ENCODE results near the gene GSTO2.
A peak's percentile ranks its signal among the peaks of the same experiment; 100 is the strongest.

GSTO2 gene

DNA sequence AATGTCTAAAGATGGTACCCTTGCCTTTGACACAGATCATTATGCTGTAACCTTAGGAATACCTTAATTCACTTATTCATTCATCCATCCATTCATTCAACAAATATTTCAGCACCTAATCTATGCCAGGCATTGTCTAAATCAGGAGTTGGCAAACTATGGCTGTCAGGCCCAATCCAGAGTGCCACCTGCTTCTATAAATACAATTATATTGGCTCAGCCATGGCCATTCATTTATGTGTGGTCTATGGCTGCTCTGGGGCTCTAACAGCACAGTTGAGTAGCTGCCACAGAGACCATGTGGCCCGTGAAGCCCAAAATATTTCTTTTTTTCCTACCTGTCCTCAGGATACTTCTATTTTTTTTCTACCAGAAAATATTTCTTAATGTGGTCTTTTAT is 75.2 kb downstream of the GSTO2 start:
- no peak for DNase-seq

DNA sequence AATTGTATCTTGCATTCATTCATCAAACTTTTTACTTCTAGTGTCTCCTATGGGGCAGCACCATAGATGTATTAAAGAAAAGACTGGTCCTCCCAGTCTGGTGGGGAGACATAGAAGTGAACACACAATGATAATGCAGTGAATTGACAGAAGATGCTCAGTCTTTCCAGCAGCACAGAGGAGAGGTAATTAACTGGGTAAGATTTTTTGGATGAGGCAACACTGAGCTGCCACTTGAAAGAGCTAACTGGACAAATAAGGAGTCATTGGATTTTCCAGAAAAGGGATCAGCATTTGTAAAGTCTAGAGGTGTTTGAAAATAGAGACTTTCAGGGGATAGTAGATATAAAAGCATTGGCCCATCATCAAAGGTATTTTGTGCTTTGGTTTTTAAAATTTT is 76.5 kb downstream of the GSTO2 start:
- no peak for DNase-seq

DNA sequence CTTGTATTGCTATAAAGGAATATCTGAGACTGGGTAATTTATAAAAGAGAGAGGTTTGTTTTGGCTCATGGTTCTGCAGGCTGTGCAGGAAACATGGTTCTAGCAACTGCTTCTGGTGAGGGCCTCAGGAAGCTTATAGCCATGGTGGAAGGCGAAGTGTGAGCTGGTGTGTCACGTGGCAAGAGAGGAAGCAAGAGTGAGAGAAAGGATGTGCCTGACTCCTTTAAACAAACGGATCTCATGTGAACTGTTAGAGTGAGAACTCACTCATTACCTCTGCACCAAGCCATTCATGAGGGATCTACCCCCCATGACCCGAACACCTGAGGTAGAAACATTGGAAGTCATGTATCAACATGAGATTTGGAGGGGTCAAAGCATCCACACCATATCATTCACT is 77.0 kb downstream of the GSTO2 start:
- DNase-seq: no peak

DNA sequence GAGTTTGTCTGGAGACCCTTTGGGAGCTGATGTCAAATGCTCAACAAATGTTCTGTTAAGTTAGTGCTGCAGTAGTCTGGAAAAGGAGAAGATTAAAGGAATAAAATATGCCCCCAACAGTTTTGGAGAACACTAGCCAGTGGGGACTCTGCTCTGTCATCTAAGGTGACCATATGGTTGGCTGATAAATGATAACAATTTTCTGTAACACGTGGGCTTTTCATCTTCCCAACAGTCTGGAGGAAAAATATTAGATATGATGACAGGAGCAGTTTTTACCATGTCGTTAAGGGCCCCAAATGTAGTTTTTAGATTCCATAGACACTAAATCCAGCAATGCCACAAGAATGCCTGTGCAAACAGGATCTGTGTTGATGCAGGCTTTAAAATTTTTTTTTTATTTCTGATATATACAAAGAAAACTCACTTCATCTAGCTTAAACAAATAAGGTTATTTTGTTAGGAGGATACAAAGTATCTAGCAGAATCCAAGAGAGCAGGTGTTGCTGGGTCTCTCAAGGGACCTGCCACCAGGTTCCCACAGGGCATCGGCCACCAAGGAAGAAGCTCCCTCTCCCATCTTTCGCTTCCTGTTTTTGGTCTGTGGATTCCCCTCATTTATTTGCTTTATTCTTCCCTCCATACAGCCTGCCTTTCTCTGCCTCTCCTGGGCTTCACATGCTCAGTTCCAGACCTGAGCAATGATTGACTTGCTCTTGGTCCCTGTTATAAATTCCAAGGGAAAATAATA is 78.5 kb downstream of the GSTO2 start:
- no peak for DNase-seq

DNA sequence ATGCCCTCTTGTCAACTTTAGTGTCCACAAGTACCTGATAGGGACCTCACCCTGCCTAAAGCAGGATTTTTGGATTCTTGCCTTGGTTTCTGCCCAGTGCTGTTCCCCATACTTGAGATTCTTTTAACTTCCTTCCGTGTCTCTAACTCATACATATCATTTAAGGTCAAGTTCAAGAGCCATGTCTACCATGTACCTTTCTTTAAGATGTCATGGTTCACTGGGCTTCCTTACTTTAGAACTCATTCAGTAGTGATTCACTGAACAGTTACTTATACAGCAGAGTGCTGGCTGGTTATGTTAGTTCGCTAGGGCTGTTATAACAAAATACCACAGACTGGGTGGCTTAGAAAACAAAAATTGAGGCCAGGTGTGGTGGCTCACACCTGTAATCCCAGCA is 79.6 kb downstream of the GSTO2 start:
- DNase-seq: no peak

DNA sequence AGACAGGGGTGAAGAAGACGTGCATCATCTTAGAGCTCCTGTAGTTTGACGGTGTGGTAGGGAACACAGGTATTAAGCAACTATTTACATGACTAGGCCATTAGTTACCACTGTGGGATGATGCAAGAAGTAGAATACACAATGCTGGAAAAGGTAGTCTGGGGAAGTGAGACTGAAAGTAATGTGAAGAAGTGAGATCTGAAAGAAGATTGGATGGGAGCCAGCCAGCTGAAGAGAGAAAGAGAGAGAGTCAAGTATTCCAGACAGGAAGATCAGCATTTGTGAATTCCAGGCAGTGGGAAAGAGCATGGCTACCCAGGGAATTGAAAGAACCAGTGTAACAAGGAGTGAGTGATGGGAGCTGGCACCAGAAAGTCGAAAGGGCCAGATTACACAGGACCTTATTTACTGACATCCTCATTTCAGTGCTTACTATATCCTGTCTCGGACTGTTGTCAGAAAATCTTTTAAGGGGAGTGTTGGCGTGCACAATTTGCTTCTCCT is 80.7 kb downstream of the GSTO2 start:
- DNase-seq: no peak

DNA sequence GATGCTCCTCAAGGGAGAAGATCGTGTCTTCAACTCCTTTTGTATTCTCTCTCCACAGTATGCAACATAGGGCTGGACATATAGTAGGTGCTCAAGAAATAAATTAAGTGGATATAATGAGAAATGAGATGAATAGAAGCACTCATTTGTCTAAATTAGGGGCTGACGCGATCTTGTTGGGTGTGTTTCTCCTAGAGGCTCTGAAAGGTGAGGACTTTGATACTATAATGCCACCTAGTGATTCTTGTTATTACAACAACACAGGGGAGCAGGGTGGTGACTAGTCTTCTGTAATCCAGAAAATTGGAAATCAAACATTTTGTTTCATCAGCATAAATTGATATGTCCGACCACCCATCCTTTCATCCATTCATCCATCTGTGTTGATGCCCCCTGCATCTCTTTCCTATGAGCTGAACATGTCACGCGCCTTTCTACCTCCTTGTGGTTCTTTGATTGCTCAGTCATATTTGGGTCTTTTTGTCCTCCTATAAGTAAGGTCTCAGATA is 81.2 kb downstream of the GSTO2 start:
- peak; percentile 39 for DNase-seq

DNA sequence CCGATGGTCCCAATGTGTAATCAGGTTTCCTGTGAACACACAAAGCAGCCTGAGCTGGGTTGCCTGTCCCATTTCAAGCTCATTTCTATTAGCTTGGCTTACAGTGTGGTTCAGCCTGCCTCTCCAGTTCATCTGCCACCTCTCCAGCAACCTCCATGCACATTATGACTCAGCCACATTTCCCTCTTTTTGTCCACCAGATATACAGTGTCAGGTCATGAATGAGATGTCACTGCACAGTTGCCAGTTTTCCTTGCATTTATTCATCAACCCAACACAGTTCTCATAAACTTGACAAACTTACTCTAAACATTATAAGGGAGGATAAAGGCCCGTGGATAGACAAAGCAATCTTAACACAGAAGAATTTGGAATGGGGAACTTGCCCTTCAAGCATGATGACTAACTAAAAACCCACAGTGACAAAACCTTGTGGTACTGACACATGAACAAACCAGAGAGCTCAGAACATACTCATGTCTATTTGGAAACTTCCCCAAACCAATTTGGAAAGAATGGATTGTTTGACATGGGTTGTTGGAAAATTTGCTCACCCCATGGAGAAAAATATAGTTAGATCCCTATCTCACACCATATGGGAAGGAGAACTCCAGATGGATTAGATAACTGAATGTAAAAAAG is 82.2 kb downstream of the GSTO2 start:
- DNase-seq: no peak

DNA sequence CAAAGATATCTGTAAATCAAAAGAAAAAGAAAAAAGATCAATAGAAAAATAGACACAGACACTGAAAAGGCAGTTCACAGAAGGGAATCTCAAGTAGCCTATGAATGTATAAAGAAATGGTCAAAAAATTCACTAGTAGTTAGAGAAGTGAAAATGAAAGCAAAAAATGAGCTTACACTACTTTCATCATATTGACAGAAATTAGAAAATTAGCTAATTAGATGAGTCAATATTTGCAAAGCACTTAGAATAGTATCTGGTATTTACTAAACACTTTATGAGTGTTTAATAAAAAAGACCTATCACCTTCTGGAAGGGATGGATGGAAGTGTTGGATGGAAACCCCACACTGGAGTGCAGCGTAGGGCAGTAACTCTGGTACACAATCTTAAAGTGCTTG is 82.9 kb downstream of the GSTO2 start:
- no peak for DNase-seq

DNA sequence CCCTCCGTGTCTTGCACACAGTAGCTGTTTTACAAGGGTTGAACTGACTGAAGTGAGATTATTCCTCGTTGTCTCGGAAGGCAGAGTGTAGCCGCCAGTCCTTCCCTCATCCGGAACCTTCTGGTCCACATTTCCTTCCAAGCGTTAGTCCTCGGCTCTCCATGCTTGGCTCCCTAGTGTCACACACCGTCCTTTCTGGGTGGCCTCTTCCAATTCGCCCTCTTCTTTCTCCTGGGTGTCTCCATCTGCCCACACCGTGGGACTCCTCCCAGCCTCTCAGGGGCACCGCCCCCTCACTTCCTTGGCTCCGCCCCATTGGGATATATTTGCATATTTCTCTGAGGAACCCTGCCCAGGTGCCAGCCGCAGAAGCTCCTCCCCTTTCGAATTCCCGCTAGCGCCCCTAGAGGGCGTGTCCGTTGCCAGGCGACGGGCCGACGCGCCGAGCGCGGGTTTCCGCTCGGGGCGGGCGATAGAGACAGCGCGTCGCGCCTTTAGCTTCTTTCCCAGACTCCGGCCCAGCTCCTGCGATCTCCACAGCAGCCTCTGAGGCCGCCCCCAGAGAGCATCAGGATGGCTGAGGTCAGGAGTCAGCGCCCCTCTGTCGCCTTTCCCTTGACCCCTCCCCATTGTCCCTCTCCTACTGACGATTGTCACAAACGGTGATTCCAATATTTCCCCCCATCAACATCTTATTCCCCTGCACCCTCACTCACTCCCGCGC is 84.5 kb downstream of the GSTO2 start, which contains the start of gene CFAP58:
Gene CFAP58, plus strand, starts transcription at position 509 of the 724 bp plus-strand sequence. Its CDS starts 65 bp downstream, at position 574.
- peak; percentile 55 for DNase-seq
